NCI-H1092 (cell line): ENCODE data around the gene UCK1.

Source experiments
- DNase-seq: peaks from one replicate; lab custom pipeline; 2025; lab: John Stamatoyannopoulos, UW

The UCK1 gene

DNA sequence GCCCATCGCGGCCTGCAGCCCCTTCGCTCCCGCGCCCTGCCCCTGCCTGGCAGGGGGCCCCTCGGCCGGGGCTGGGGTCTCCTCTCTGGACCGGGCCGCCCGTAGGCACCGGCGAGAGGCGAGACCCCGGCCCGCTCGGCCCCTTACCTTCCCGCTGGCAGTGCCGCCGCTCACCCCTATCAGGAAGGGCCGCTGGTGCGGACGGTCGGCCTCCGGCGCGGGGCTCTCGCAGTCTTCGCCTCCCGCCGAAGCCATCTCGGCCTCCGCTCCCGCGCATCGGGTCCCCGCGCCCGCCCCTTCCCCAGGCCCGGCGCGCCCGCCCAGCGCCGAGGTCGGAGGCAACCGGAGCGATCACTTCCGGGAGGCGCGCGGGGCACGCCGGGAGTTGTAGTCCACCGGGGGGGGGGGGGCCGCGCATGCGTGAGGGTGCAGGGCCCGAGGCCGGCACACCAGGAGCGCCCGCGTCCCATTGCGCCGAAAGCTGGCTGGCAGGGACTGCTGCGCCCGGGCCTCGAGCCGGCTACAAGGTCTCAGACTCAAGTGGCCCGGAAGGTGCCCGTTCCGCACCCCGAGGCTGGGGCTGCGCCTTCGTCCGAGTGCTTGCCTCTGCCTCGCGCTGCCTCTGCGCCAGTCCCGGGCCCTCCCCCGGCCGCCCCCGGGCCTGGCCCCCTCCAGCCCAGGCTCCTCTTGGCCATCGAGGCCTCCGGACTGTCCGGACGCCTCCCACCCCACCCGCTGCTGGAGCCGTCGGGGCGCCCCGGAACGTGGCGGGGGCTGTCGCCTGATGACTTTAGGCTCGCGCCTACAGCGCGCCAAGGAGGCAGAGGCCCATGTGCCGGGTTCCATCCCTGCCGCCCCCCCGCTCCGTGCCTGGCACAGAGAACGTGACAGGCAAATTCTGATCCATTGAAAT lies at the start of gene UCK1:
Gene UCK1 (minus strand): TSS at position 344 of the 913 bp plus-strand sequence. CDS start 89 bp downstream, at position 255.
- peak; percentile 78 for DNase-seq

DNA sequence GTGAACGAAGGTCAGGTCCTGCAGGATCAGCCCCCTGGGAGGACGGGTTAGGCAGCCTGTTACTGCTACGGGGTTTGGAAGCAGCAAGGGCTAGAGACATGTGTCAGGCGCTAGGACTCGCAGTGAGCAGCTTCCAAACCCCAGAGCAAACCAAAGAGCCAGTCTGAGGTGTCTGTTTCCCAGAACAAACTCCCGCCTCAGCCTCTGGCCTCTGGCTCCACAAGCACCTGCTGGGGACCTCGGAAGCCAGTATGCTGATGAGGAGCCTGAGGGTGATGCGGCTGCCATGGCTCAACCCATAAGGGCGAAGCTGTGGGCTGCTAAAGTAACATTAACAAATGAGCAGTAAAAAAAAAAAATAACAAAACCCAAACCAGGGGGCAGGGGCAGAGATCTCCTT lies 49.3 kb upstream of the UCK1 start:
- DNase-seq = no peak

DNA sequence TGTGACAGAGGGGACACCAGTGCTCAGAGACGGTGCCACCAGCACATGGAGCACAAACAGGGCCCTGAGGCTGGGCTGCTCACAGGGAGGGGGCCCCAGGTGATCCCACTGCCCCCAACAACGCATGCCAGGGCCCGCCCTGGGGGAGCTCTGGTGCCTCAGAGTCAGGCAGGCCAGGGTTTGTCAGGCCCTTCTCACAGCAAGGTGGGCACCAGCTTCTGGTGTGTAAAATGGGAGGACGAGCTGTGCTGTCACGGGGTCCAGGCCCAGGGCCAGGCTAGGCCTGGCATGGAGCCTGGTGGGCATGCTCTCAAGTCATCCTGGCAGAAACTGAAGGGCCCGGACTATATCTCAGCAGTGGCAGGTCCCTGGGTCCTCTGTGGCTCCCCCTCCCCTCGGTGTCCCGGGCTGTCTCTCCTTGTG lies 48.7 kb upstream of the UCK1 start:
- DNase-seq = no peak

DNA sequence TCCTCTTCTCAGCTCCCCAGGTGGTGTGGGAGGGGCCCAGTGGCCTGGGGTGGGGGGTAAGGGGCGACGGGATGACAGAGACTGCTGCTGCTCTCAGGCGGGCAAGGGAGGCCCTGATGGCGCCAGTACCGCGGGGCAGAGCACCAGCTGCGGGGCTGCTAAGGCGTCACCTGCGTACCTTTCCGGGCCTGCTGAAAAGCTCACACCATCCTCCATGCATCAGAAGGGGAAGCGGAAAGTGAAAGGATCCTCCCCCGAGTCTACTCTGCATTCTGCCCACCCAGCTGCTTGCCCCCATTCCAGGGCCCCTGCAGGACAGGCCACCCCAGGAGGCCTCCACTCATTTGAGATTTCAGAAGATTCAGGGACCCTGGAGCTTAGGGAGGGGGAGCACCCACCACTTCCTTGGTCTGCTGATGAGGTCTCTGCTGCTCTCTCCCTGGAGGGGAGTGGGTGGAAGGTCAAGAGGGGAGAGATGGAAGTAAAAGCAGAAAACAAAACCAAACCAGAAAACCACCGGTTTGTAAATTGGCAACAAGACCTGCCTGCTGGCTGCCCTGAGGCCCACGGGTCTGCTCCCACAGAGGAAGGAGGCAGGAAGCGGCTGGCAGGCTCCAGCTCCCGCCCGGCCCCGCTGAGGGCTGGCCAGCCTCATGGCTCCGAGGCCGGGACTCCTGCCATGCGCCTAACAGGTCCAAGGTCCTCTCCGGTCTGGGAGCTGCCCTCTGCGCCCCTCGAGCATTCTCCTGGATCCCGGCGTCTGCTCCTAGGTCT lies 47.9 kb upstream of the UCK1 start:
- DNase-seq = no peak

DNA sequence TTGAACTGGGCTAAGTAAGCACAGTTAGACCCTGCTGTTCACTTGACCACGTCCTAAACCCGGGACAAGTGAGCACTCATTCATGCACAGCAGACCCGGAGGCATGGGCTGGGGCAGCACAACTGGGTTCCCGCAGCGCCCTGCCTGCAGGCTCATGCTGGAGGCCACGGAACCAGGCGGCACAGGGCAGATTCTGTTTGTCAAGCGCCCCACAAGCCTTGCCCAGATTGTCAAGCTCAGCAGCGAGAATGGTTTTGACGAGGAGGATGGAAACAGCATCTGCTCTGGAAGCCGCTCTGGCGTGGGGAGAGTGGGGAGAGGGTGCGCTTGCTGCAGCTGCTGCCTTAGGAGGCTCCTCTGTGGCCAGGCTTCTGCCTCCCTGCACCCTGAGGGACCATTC lies 47.0 kb upstream of the UCK1 start:
- DNase-seq = no peak

DNA sequence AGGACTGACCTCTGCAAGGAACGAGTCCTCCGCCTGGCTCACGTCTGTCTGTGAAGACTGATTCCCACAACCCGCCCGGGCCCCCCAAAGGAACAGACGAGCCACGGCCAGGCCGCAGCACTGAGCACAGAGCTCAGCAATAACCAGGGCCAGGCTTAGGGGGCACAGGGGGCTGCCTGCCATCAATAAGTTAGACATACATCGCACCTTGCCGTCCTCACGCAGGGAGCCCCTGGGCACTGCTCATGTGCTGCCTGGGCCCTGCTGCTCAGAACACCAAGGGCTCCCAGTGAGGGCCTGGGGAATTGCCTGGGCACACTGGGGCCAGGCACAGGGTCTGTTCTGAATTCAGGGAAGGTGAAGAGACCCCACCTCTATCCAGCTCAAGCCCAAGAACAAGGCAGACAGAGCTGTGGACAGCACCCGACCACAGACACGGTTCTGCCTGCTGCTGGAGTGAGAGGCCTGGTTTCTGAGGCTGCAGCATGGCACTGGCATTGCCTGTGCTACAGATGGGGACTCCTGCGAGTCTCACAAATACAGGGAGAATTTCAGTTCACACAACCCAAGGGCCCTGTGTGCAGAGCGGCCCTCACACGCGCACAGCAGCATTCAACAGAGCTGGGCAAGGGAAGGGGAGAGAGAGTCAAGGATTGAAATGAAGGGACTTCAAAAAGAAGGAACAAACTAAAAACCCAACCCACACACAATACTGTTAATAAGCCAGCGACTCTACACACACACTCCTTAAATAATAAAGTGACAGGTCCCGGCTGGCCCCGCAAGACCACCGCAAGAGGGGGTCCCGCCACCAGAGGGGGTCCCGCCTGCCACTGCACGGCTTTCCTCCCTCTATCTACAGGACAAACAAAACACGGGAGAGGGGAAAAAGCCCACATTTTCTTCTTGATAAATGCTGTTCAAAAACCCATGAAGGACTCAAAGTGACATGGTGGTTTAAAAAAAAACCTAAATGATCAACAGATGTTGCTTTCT lies 46.2 kb upstream of the UCK1 start:
- DNase-seq = no peak

DNA sequence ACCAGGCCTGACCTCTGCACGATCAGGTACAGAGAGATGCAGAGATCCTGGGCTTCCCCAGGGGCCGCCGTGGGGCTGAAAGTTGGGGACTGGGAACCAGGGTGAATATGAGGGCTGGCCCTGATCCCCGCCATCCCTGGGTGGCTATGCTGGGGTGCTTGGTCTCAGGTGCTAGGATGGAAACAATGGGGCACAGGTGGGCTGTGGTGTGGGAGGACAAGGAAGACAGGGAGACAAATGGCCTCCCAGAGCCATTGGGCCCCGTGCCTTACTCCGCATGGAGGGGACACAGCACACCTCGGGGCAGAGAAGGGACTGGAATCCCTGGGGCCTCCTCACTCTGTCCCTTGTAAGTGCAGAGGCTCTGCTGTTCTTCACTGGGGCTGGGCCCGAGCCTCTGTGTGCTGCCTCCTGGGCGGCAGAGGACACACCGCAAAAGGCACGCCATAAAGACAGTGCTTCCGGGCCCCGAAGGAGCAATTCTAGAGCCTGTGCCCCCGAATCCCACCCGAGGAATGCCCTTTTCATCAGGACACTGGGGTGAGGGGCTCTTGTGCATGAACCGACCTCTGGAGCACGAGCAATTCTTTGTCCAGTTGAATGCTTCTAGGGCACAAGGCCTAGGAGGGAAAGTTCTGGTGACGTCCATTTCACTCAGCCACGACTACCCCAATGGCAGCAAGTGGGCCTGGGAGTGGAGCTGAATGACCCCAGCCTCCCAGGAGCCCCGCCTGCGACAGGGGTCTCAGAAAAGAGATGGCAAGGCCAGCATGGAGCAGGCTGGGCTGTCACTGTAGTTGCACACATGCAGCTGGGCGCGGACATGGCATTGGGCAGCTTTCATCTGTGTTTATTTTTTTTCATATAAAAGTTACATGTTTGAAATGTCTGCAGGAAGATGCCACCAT lies 45.1 kb upstream of the UCK1 start:
- no peak for DNase-seq

DNA sequence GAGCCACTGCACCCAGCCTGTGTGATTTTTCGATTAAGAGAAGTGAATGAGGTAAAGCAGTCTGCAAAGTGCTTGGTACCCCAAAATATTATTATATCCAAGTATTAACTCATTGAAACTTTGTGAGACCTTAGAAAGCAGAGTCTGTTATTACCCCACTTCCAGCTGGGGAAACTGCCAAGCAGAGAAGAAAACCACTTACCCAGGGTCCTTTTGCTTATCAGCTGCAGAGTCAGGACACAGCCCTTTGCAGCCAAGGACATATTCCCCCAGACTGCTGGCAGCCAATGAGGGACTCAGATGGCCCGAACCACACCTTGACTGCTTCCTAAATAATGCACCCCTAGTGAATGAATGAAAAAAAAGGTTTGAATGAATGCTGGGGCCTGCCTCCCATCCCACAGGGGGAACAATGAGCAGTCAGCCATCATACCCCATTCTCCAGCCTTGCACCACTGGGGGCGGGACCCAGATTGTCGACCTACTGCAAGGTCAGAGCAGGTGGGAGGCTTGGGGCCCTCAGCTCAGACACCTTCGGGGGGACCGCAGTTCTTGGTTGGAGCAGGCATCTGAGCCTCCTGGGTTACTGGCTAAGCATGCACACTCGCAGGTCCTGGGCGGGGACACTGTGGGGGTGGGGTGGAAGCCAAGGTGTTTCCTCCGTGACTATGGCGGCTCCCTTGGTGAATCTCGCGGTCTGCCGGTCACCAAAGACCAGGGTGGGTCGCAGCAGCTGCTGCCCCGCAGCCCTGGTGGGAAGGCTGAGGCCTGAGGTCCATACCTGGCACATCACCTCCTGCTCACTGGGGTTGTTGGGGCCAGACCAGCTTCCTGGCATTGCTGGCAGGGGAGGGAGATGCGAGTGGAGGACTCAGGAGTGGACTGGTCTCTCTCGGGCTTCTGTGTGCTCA lies 43.9 kb upstream of the UCK1 start:
- DNase-seq = no peak

DNA sequence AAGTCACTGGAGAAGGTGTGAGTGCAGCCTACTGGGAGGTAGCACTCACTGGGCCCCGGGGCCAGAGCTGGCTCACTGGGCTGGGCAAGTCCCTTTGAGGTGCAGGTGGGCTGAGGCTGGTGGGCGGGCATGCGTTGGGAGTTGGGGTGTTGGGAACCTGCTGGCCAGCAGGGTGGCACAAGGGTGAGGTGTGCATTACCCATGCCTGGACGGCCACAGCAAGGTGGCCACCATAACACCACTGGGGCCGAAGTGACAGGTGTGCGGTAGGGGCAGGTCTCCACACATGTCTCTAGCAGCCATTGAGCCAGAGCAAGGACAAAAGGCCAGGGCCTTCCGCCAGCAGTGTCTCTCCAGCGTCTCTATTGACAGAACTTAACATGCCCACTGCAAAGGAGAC lies 36.8 kb upstream of the UCK1 start:
- no peak for DNase-seq

DNA sequence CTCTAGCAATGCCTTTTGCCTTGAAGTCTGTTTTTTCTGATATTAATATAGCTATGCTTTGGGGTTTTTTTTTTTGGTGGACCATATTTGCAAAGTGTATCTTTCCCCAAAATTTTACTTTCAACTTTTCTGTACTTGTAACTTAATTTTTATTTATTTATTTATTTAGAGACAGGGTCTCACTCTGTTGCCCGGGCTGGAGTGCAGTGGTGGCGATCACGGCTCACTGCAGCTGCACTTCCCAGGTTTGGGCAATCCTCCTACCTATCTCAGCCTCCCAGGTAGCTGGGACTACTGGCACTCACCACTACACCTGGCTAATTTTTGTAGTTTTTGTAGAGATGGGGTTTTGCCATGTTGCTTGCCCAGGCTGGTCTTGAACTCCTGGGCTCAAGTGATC lies 35.1 kb upstream of the UCK1 start:
- no peak for DNase-seq

DNA sequence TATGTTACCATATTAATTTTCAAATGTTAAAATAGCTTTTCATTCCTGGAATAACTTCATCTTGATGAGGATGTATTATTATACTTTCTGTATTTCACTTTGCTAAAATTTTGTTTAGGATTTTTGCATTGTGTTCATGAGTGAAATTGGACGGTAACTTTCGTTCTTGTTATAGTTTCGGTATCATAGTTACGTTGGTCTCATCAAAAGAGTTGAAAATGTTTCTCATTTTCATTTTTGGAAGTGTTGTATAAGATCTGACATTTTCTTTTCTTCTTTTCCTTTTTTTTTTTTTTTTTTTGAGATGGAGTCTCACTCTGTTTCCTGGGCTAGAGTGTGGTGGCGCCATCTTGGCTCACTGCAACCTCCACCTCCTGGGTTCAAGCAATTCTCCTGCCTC lies 34.3 kb upstream of the UCK1 start:
- DNase-seq = no peak

DNA sequence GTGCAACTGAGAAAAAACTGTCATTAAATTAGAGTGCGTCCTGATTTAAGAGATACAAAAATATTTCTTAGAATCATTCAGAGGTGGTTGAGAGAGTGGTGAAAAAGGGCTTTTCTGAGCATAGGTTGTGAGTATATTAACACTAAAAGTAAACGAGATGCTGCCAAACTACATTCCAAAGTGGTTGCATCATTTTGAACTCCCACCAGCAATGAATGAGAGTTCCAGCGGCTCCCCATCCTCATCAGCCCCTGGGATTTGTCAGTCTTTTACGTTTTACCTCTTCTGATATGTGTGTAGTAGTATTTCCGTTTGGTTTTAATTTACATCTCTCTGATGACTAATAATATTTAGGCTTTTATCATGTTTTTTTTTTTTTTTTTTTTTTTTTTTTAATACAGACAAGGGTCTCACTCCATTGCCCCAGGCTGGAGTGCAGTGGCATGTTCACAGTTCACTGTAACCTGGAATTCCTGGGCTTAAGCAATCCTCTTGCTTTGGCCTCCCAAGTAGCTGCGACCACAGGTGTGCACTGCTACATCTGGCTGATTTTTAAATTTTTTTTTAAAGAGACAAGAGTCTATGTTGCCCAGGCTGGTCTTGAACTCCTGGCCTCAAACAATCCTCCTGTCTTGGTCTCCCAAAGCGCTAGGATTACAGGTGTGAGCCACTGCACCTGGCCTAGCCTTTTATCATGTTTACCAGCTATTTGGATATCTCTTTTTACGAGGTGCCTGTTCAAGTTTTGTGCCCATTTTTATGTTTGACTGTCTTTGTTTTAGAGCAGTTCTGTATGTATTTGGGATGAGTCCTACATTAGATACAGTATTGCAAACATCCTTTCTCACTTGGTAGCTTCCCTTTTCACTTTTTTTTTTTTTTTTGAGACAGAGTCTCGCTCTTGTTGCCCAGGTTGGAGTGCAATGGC lies 31.2 kb upstream of the UCK1 start:
- DNase-seq = no peak

DNA sequence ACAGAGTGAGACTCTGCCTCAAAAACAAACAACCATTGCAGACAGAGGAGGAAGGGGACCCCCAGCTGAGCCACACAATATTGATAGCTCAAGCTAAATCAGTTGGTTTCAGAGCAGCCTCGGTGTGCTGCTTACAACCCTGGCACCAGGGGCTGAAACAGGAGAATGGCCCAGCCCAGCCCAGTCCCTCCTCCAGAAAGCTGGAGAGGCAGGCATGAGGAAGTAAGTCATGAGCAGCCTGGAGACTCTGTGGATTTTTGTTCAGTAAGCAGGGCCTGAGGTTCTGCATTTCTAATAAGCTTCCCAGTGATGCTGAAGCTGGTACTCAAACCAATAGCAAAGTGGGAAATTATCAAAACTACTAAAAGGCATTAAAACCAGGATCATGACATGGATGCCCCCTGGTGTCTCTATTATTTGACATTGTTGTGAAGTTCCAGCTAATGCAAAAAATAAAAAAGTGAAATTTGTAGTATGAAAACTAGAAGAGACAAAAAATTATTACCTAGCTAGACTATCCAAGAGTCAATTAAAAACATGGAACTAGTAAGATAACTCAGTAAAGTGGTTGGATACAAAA lies 28.4 kb upstream of the UCK1 start:
- no peak for DNase-seq

DNA sequence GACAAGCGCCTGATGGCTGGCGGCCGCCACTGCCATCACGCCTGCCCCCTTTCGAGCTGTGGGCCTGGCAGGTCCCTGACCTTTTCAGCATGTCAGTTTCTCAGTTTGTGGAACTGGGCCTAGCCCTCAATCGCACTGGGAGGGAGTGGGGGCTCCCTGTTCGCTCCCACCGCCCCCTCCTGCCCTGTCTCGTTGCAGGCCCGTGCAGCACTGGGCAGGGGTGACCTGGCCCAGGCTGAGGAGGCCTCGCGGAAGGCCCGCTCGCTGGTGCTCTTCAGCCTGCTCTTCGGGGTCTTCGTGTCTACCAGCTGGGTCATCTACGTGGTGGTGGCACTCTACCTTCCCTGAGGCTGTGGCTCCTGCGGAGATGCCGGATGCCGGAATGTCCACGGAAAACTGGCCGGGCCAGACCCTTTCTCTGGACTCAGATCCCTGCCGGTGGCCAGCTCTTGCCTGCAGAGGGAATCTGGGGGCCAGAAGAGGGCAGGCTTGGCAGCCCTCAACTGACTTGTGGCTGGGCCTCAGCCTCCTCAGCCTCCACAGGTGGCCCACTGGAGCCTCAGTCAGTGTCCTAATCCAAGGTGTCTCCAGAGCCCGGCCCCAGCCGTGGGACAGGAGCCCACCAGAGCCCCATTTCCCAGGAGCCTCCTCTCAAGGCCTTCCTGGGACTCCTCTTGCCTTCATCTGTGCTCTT lies 26.9 kb upstream of the UCK1 start:
- DNase-seq = no peak

DNA sequence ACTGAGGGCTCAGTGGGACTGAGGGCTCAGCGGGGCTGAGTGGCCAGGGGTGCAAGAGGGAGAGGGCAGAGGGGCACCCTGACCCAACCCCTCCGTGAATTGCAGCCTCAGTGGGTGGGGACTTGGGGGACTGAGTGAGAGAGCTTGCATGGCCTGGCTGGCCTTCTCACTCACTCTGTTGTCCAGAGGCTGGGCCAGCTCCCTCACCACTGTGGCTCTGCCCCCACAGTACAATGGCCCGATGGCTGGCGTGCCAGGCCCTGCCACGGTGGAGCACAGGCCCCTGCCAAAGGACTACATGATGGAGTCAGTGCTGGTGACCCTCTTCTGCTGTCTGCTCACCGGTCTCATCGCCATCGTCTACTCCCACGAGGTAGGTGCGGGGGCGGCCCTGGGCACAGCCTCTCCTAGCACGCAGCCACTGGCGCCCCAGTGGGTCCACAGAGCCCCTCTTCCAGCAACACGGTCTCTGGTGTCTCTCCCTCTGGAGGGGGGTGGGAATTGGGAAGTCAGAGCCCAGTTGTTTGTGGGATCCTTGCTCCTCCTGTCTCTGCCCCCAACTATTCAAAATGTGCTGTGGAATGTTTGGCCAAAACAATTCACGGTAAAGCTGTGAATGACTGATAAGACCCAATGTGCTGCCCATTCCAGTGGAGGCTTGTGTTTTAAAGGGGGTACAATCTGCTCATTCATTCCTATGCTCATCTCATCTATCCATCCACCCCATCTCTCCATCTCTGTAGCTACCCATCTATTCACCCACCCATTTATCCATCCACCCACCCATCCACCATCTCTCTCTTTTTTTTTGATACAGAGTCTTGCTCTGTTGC lies 25.0 kb upstream of the UCK1 start:
- no peak for DNase-seq

DNA sequence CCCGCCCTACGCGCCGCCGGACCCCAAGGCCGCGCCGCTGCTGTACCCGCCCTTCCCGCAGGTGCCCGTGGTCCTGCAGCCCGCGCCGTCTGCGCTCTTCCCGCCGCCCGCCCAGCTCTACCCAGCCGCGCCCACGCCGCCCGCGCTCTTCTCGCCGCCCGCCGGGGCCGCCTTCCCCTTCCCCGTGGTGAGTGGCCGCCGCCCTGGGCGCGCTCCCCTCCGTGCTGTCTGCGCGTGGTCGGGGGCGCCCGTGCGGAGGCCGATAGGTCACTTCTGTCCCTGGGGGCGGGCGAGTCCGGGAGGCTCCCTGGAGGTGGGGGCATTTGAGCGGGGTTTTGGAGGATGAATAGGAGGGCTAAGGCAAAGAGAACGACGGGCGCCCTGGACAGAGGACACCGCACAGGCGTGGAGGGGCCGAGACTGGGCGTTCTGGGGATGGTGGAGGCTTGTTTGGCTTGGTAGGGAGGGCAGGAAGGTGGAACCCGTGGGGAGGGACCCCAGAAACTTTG lies 23.8 kb upstream of the UCK1 start:
- DNase-seq = no peak
